ENCODE data around the gene CXCL13. TPM values are rescaled to one million over a fixed set of nuclear protein-coding genes. Genes with fewer than 3 reads are reported as not detected.
"Not testable (repeated sequence)": the region's sequence is repeated elsewhere in the genome, so short reads cannot be mapped to it uniquely, and the experiment has no call there.

Gene CXCL13
- total RNA-seq, 2 donors from 2014 or later: 0.26 to 0.28 TPM

- no peak overlapping the region for H3K27ac Mint-ChIP-seq
- H3K4me3 Mint-ChIP-seq: no peak overlapping the region
- H3K27me3 Mint-ChIP-seq (ENCODE audit: low read depth): peaks cover 7% of the 10 kb centered on the region
- no peaks in the 10 kb centered on the region for H3K4me1 Mint-ChIP-seq (ENCODE audit: low read depth)
- H3K36me3 Mint-ChIP-seq (ENCODE audit: insufficient read depth in 2 of 2): peaks cover 4 to 8% of the 10 kb centered on the region in 2 donors
- DNase-seq: no peak
- peaks cover 6 to 7% of the 10 kb centered on the region in 2 donors for H3K9me3 Mint-ChIP-seq
- no peak for ATAC-seq (replicated peaks in 1 of 2)
Observed at GRCh38 chr4:77650787-77651186, 45.2 kb downstream of the CXCL13 start.

DNA sequence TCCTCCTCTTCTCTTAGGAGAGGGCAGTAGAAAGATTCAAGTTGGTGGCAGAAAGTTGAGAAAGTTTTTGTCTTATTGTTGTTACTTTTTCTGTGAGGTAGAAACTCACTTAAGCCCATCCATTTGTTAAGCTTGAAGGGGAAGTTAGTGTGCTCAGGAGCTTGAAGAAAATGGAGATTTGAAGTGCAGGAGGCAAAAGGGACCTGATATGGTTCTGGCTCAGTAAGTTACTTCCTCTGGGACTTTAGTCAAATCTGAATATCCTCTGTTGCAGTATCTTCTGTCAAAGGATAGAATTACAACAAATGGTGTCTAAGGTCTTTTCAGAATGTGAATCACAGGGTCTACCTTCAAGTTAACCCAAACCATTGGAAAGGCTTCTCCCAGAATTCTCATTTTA lies 46.2 kb downstream of the CXCL13 start:
- DNase-seq (no peak), ATAC-seq (replicated peaks in 1 of 2) (no peak)
- H3K4me1 Mint-ChIP-seq (ENCODE audit: low read depth): no peaks in the 10 kb centered on the region
- peaks cover 10% of the 10 kb centered on the region for H3K27me3 Mint-ChIP-seq (ENCODE audit: low read depth)
- H3K36me3 Mint-ChIP-seq (ENCODE audit: insufficient read depth in 2 of 2): peaks cover under 1 to 2% of the 10 kb centered on the region in 2 donors
- H3K4me3 Mint-ChIP-seq: no peak overlapping the region
- H3K9me3 Mint-ChIP-seq: peaks cover 4 to 7% of the 10 kb centered on the region in 2 donors
- H3K27ac Mint-ChIP-seq: no peak overlapping the region

GRCh38 chr4:77652237-77652897 lies 46.7 kb downstream of the CXCL13 start:
- Mint-ChIP-seq H3K27me3 (ENCODE audit: low read depth) (peaks cover 16% of the 10 kb centered on the region), H3K27ac (no peak overlapping the region), H3K4me3 (no peak overlapping the region), H3K9me3 (peaks cover 6 to 9% of the 10 kb centered on the region in 2 donors), H3K36me3 (ENCODE audit: insufficient read depth in 2 of 2) (peaks cover 2 to 3% of the 10 kb centered on the region in 2 donors), H3K4me1 (ENCODE audit: low read depth) (no peaks in the 10 kb centered on the region)
- no peak for ATAC-seq (replicated peaks in 1 of 2)
- DNase-seq: no peak

GRCh38 chr4:77653162-77653758 lies 47.6 kb downstream of the CXCL13 start:
- H3K4me1 Mint-ChIP-seq (ENCODE audit: low read depth): no peaks in the 10 kb centered on the region
- peaks cover 9 to 10% of the 10 kb centered on the region in 2 donors for H3K9me3 Mint-ChIP-seq
- ATAC-seq (replicated peaks in 1 of 2): no peak
- no peak overlapping the region for H3K4me3 Mint-ChIP-seq
- DNase-seq: no peak
- H3K27ac Mint-ChIP-seq: no peak overlapping the region
- peaks cover 2 to 6% of the 10 kb centered on the region in 2 donors for H3K36me3 Mint-ChIP-seq (ENCODE audit: insufficient read depth in 2 of 2)
- H3K27me3 Mint-ChIP-seq (ENCODE audit: low read depth): peaks cover 20% of the 10 kb centered on the region

GRCh38 chr4:77660318-77660717 lies 54.7 kb downstream of the CXCL13 start:
- H3K27me3 Mint-ChIP-seq (ENCODE audit: low read depth): peaks cover 12% of the 10 kb centered on the region
- not testable (repeated sequence) for H3K27ac Mint-ChIP-seq; DNase-seq; H3K36me3 Mint-ChIP-seq (ENCODE audit: insufficient read depth in 2 of 2); H3K4me3 Mint-ChIP-seq; H3K4me1 Mint-ChIP-seq (ENCODE audit: low read depth); ATAC-seq (replicated peaks in 1 of 2)
- peaks cover 9 to 10% of the 10 kb centered on the region in 2 donors for H3K9me3 Mint-ChIP-seq

Other genes starting within 250 kb of the CXCL13 start
- 100 to 1,000 TPM; 209 to 223 TPM for gene CNOT6L, start 213.5 kb downstream of the CXCL13 start, total RNA-seq